ENCODE results near the gene TRDN.

DNA sequence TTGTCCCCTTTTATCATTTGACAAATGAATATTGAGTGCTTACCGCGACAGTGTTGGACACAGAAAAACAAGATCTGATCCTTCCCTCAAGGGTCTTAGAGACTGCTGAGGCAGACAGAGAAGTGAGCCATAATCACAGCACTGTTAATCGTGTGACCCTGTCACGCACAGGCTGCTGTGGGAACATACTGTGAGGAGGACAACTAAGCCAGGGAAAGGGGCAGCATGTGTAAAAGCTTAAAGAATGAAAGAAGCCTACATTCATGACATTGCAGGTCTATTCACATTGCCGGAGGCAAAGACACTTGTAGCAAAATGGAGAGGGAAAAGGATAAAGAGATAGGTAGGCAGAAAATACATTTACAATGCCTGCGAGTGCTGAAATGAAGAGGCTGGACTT lies 32.7 kb downstream of the TRDN start:
- TF ChIP-seq, protein P1, sequence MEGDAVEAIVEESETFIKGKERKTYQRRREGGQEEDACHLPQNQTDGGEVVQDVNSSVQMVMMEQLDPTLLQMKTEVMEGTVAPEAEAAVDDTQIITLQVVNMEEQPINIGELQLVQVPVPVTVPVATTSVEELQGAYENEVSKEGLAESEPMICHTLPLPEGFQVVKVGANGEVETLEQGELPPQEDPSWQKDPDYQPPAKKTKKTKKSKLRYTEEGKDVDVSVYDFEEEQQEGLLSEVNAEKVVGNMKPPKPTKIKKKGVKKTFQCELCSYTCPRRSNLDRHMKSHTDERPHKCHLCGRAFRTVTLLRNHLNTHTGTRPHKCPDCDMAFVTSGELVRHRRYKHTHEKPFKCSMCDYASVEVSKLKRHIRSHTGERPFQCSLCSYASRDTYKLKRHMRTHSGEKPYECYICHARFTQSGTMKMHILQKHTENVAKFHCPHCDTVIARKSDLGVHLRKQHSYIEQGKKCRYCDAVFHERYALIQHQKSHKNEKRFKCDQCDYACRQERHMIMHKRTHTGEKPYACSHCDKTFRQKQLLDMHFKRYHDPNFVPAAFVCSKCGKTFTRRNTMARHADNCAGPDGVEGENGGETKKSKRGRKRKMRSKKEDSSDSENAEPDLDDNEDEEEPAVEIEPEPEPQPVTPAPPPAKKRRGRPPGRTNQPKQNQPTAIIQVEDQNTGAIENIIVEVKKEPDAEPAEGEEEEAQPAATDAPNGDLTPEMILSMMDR (IDR thresholded peaks at IDR 0.05): no peak
- TF ChIP-seq EZH2 (IDR thresholded peaks at IDR 0.05) (no peak), EZH2phosphoT487 (IDR thresholded peaks at IDR 0.05) (no peak)
